ENCODE measurements around the gene CA5A.
"Not testable (repeated sequence)": the region's sequence is repeated elsewhere in the genome, so short reads cannot be mapped to it uniquely, and the experiment has no call there.

GRCh38 chr16:87862597-87863326, 73.6 kb downstream of the CA5A start:
- TF ChIP-seq POLR2A, POLR2AphosphoS5 (IDR thresholded peaks at IDR 0.05; ENCODE audit: low read depth, low read length): not testable (repeated sequence)
